Muscle of back (tissue), 13 donors: ENCODE results near the gene IQSEC3. TPM values are rescaled to one million over a fixed set of nuclear protein-coding genes. Genes with fewer than 3 reads are reported as not detected.
"Not testable (repeated sequence)": the region's sequence is repeated elsewhere in the genome, so short reads cannot be mapped to it uniquely, and the experiment has no call there.

Experiments used
- DNase-seq, 3 donors: peaks; one replicate each; pipeline versions ENCODE4 v3.0.0 to v3.0.0-alpha.2; 2013
- long read RNA-seq, 9 donors: transcript quantifications; one replicate each; lab custom pipeline, GENCODE V29; 2026
- polyA plus RNA-seq, 10 donors: library from polyadenylated mRNA; unstranded; fragments of 120-200 nt; gene quantifications; one replicate each; pipeline ENCODE4 v1.2.1, GENCODE V29; 2013; ENCODE audit not compliant: insufficient read length in 10 of 10

Gene IQSEC3
- polyA plus RNA-seq = 1 to 10 TPM; 2.1 to 4.5 (median 2.7) TPM
- long read RNA-seq, donor 1 = 0 reads
- long read RNA-seq, donor 2 = 0 reads
- long read RNA-seq, donor 3 = 0 reads
- long read RNA-seq, donor 4 = 0 reads
- long read RNA-seq, donor 5 = 0 reads
- long read RNA-seq, donor 6 = 0 reads
- long read RNA-seq, donor 7 = 0 reads
- long read RNA-seq, donor 8 = 0 reads
- long read RNA-seq, donor 9 = 0 reads

- DNase-seq = not testable (repeated sequence)
Observed at GRCh38 chr12:66428-66781, at the start of gene IQSEC3. TSS of gene IQSEC3 (plus strand) at chr12:66767. CDS start at chr12:66883, 116 bp downstream.

GRCh38 chr12:17370-18340 lies 48.9 kb upstream of the IQSEC3 start:
- not testable (repeated sequence) for DNase-seq

- DNase-seq = not testable (repeated sequence)
Observed at GRCh38 chr12:18821-19567, 47.6 kb upstream of the IQSEC3 start.

DNA sequence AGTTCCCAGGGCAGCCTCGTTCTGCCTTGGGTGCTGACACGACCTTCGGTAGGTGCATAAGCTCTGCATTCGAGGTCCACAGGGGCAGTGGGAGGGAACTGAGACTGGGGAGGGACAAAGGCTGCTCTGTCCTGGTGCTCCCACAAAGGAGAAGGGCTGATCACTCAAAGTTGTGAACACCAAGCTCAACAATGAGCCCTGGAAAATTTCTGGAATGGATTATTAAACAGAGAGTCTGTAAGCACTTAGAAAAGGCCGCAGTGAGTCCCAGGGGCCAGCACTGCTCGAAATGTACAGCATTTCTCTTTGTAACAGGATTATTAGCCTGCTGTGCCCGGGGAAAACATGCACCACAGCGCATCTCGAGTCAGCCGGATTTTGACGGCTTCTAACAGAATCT lies 46.7 kb upstream of the IQSEC3 start:
- not testable (repeated sequence) for DNase-seq

- no peak for DNase-seq
Observed at GRCh38 chr12:20757-21156, 45.8 kb upstream of the IQSEC3 start.

- no peak for DNase-seq
Observed at GRCh38 chr12:21301-22189, 45.0 kb upstream of the IQSEC3 start.

DNA sequence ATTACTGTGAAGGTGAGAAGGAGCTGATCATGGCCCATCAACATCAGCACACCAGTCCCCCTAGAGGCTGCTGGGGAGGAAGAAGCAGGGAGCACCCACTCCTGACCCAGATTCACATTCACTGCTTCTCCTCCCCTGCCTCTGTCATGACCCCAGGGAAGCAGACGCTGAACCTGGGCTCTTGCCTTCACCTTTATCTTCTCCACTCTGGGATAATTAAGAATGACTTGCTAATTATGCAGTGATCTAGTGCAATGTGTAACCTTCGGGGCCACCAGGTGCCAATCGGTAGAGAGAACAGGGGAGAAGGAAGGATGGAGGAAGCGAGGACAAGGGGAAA lies 44.4 kb upstream of the IQSEC3 start:
- no peak for DNase-seq

- no peak for DNase-seq
Observed at GRCh38 chr12:22530-23201, 43.9 kb upstream of the IQSEC3 start.

DNA sequence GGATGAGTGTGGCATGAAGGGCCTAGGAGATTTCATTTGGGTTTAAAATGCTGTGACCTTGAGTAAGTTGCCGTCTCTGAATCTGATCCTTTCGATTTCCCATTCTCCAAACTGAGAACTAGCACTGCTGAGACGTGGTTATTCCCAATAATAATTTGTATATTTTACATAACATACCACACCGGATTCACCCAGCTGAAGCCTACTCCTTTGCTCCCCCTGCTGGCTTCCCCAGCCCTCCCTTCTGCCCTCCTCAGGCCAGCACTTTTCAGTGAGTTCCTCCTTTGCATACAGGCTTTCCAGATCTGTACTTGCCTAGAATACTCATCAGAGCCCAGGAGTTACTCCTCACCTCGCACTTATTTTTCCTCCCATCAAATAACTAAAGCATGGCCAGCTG lies 38.7 kb upstream of the IQSEC3 start:
- DNase-seq = not testable (repeated sequence)

DNA sequence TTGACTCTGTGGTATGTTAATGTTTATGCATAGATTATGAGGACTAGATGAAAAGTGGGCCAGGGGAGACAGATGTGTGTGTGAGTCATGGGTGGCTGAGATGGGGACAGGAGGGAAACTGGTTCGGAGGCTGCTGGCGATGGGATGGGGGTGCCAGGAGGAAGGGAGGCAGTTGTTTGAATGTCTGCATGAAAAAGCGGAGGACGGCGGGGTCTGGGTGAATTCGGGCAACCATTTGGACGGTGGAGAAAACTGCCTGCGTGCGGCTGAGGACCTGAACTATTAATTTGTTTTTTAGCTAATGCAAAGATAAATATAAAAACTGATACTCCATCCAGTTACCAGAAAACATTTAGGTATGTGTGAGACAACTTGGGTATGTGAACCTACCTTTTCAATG lies 27.8 kb upstream of the IQSEC3 start:
- DNase-seq = not testable (repeated sequence)

DNA sequence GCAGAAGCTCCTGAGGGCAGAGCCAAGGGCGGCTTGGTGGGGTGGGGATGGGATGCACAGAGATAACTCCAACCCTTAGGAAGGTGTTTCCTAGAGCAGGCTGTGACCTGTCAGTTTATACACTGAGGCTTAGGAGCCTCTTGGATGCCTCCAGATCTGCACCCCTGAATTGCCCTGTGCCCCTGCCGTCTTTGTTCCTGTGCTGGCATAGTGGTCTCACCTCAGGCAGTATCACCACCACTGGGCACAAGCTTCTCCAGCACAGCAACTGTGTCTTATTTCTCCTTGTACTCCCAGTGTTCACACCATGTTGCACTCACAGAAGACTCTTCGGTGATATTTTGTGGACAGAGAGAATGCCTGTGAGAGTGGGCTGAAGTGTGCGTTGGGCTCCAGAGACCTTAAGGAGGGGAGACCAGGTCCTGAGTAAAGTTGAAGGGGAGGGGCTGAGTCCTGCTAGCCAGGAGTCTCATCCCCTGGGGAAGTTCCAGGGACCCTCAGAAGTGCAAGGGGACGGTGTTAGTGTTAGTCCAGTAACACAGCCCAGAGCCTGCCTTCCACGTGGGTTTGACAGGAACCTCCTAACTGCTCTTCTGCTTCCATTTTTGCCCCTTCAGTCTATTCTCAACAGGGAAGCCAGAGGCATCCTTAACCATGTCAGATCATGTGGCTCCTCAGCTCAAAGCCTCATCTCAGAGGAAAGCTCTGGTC lies 26.9 kb upstream of the IQSEC3 start:
- DNase-seq = not testable (repeated sequence)

DNA sequence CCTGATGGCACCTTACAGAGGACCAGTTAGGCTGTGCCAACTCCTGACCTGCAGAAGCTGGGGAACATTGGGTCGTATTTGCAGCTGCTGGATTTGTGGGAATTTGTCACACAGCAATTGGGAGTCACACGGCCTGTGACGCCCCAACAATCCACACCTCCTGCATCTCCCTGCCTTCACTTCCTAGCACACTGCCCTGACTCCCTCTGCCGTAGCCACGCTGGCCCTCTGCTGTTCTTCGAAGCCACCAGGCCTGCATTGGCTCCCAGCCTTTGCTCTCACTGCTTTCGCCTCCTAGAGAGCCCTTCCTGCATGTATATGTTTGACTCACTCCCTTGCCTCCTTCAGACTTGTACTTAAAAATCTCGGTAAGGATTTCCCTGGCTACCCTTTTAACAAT lies 22.2 kb upstream of the IQSEC3 start:
- DNase-seq = not testable (repeated sequence)

- DNase-seq = not testable (repeated sequence)
Observed at GRCh38 chr12:45235-45990, 21.2 kb upstream of the IQSEC3 start.

DNA sequence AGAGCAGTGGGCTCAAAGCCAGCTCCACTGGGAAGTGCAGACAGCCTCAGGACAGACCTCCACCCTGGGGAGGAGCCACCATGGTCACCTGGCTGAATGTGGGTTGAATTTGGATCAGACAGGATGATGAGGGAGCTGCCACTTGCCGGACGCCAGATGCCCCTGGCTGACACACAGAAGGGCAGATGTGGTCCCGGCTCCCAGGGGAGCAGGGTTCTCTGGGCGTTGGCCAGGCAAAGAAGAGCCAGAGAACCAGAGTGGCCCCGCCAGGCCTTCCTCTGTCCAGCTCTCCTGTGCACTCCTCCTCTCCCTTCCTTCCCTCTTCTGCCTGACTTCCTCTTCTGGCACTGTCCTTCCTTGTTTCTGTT lies 20.6 kb upstream of the IQSEC3 start:
- not testable (repeated sequence) for DNase-seq

DNA sequence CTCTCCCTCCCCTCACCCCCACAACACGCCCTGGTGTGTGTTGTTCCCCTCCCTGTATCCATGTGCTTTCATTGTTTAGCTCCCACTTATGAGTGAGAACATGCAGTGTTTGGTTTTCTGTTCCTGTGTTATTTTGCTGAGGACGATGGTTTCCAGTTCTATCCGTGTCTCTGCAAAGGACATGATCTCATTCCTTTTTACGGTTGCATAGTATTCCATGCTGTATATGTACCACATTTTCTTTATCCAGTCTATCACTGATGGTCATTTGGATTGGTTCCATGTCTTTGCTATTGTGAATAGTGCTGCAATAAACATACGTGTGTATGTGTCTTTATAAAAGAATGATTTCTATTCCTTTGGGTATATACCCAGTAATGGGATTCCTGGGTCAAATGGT lies 20.0 kb upstream of the IQSEC3 start:
- DNase-seq = not testable (repeated sequence)

DNA sequence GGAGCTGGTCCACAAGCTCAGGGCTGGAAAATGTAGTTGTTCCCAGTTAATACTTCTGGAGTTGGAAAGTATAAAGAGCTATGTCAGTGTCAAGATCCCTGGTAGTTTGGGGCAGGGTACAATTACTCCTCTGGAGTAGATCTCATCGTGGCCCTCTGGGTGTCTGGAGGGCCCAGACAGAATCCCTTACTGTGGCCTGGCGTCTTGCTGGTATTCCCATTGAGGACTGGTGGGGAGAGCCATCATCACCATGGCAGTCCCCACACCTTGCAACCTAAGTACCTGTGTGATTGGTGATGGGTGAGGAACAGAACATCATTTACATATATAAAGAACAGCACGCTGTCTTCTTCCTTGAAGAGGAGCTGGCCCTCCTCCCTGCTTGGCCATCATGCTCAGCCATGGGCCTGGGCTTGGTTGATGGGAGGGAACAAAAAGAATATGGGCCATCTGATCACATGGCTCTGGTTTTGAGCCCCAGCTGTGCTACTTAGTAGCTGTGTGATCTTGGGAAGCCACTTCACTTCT lies 18.8 kb upstream of the IQSEC3 start:
- not testable (repeated sequence) for DNase-seq

DNA sequence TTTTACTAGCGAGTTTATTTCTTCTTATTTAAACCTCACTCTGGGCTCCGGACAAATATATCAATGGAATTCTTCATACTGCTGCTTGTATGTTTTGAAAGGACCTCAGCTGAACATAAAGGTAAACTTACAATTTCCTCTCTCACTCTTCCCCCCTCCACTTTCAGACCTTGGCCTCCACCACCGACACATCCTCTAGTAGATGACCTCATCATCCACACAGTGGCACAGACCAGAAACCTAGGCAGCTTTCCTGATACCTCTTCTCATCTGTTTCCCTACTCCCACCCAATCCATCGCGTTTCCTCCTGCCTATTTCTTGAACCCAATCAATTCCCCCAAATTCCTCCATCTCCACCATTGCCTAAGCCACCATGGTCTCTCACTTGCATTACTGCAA lies 17.4 kb upstream of the IQSEC3 start:
- DNase-seq = not testable (repeated sequence)

- DNase-seq = not testable (repeated sequence)
Observed at GRCh38 chr12:51087-51486, 15.5 kb upstream of the IQSEC3 start.

GRCh38 chr12:51962-52361 lies 14.6 kb upstream of the IQSEC3 start:
- DNase-seq = not testable (repeated sequence)
